HepG2 (cell line): ENCODE results near the gene ANKRD44. TPM values are rescaled to one million over a fixed set of nuclear protein-coding genes. Genes with fewer than 3 reads are reported as not detected.

Experiments
- CEBPG ChIP-seq: IDR thresholded peaks from 2 replicates; pipeline ENCODE4 v1.6.1; 2016
- EHMT2 ChIP-seq: fragments of 200-600 bp; sonication (generic); IDR thresholded peaks from 2 replicates; pipeline ENCODE4 v1.7.0; 2017; ENCODE audit warnings: antibody characterized with exemption, low read depth, low read length, borderline replicate concordance
- ELF3 ChIP-seq: IDR thresholded peaks from 2 replicates; pipeline ENCODE4 v1.6.1; 2016; ENCODE audit warnings: missing genetic modification reagents, missing compliant biosample characterization
- EP300 ChIP-seq, 3 experiments: sonication (generic) in 1 of 3; formaldehyde crosslinking in 1 of 3; IDR thresholded peaks; 2 replicates each; pipeline versions ENCODE4 v1.5.1 to v1.6.1; 2011 to 2020; ENCODE audit warnings: low read depth in 2 of 3, low read length in 2 of 3, borderline replicate concordance in 1 of 3, improper control_type of control experiment in 1 of 3, mild to moderate bottlenecking in 1 of 3, missing genetic modification reagents in 1 of 3, moderate library complexity in 1 of 3
- FOXK1 ChIP-seq: sonication (generic); formaldehyde crosslinking; IDR thresholded peaks from 2 replicates; pipeline ENCODE4 v1.4.0; 2020; ENCODE audit warnings: low read depth, missing genetic modification reagents, borderline replicate concordance
- MIER3 ChIP-seq: IDR thresholded peaks from 2 replicates; pipeline ENCODE4 v1.6.1; 2016; ENCODE audit warnings: missing compliant biosample characterization, borderline replicate concordance
- NFIB ChIP-seq: sonication (generic); formaldehyde crosslinking; IDR thresholded peaks from 2 replicates; pipeline ENCODE4 v1.9.0; 2021; ENCODE audit warnings: missing genetic modification reagents, mild to moderate bottlenecking, borderline replicate concordance
- NFIC ChIP-seq: IDR thresholded peaks from 2 replicates; pipeline ENCODE4 v1.6.1; 2012; ENCODE audit warnings: mild to moderate bottlenecking, low read length, inconsistent platforms
- NKX3-1 ChIP-seq: sonication (generic); formaldehyde crosslinking; IDR thresholded peaks from 2 replicates; pipeline ENCODE4 v1.5.0; 2020; ENCODE audit warnings: missing genetic modification reagents
- RFX3 ChIP-seq: IDR thresholded peaks from 2 replicates; pipeline ENCODE4 v1.6.1; 2016; ENCODE audit warnings: missing biosample characterization, missing genetic modification reagents
- SAP130 ChIP-seq: IDR thresholded peaks from 2 replicates; pipeline ENCODE4 v1.6.1; 2016; ENCODE audit warnings: low read depth
- SP4 ChIP-seq: sonication (generic); formaldehyde crosslinking; IDR thresholded peaks from 2 replicates; pipeline ENCODE4 v1.8.1; 2023; ENCODE audit warnings: mild to moderate bottlenecking, missing genetic modification reagents
- TCF12 ChIP-seq, 2 experiments: fragments of 450-650 bp in 1 of 2; sonication (generic) in 1 of 2; formaldehyde crosslinking in 1 of 2; IDR thresholded peaks; 2 replicates each; pipeline versions ENCODE4 v1.6.1 to v1.8.0; 2017 to 2022; ENCODE audit warnings: antibody characterized with exemption in 1 of 2, mild to moderate bottlenecking in 1 of 2, missing genetic modification reagents in 1 of 2, moderate library complexity in 1 of 2
- ZMAT5 ChIP-seq: sonication (generic); formaldehyde crosslinking; IDR thresholded peaks from 2 replicates; pipeline ENCODE4 v1.5.0; 2020; ENCODE audit warnings: mild to moderate bottlenecking, low read depth, missing genetic modification reagents, borderline replicate concordance
- ZNF512B ChIP-seq: sonication (generic); formaldehyde crosslinking; IDR thresholded peaks from 2 replicates; pipeline ENCODE4 v1.5.1; 2020; ENCODE audit warnings: missing genetic modification reagents, mild to moderate bottlenecking, borderline replicate concordance
- ZNF644 ChIP-seq: IDR thresholded peaks from 2 replicates; pipeline ENCODE4 v1.6.1; 2016; ENCODE audit warnings: low read depth
- ZNF713 ChIP-seq: sonication (generic); formaldehyde crosslinking; IDR thresholded peaks from 2 replicates; pipeline ENCODE4 v1.4.0; 2020; ENCODE audit warnings: mild to moderate bottlenecking, missing genetic modification reagents
- ZNF878 ChIP-seq: sonication (generic); formaldehyde crosslinking; IDR thresholded peaks from 2 replicates; pipeline ENCODE4 v1.8.1; 2023; ENCODE audit warnings: mild to moderate bottlenecking, missing genetic modification reagents, moderate library complexity
- polyA plus RNA-seq, 8 experiments: library from polyadenylated mRNA; depleted of rRNA in 3 of 8; stranded (reverse) in 7 of 8; unstranded in 1 of 8; fragments of >200 nt; fragmentation: Illumina TruSeq in 4 of 8; extraction: Trizol in 4 of 8; gene quantifications; 2 replicates each; pipeline versions ENCODE4 v1.2.1 to v1.2.3, GENCODE V29; 2011 to 2016; ENCODE audit warnings: low read depth in 4 of 8, missing spikeins in 1 of 8, mixed read lengths in 1 of 8; ENCODE audit not compliant: insufficient read depth in 1 of 8
- total RNA-seq, 5 experiments: library from RNA; depleted of rRNA; stranded (reverse); fragments of >200 nt; fragmentation: Illumina TruSeq; extraction: Trizol; gene quantifications; 2 replicates each; pipeline ENCODE4 v1.2.3, GENCODE V29; 2016; ENCODE audit warnings: low read depth in 1 of 5
- TF ChIP-seq, protein P1 (sequence below): sonication (generic); formaldehyde crosslinking; IDR thresholded peaks from 2 replicates; pipeline ENCODE4 v1.4.0; 2020; ENCODE audit warnings: mild to moderate bottlenecking, missing genetic modification reagents
- TF ChIP-seq, protein P2 (sequence below): sonication (generic); formaldehyde crosslinking; IDR thresholded peaks from 2 replicates; pipeline ENCODE4 v1.4.0; 2020; ENCODE audit warnings: missing genetic modification reagents
- TF ChIP-seq, protein P3 (sequence below): fragments of 450-650 bp; IDR thresholded peaks from 2 replicates; pipeline ENCODE4 v1.6.1; 2016

The ANKRD44 gene
- total and polyA plus RNA-seq, 2 of the 13 experiments (the other 11 are each of a cell fraction or from before 2014, with no cell fraction given): 0.04 to 0.11 TPM

- TF ChIP-seq EHMT2 (no peak), ZMAT5 (no peak), SAP130 (CRISPR knock-in tag) (peak; percentile 35; the same call in 1 of the 2 replicates), NFIC (no peak), RFX3 (no peak), ZNF713 (CRISPR knock-in tag) (no peak), EP300 (IDR thresholded peaks at IDR 0.05; ENCODE audit: low read depth in 2 of 2, low read length in 2 of 2) (0 out of 4 replicates have a peak, but pooled peaks of 1 of the 2 experiments have one; percentile 11), EP300 (CRISPR knock-in tag; IDR thresholded peaks at IDR 0.05; ENCODE audit: borderline replicate concordance) (no peak), NKX3-1 (CRISPR knock-in tag) (no peak), ELF3 (CRISPR knock-in tag) (peak; percentile 45; the same call in 1 of the 2 replicates), CEBPG (CRISPR knock-in tag) (peak; percentile 82), MIER3 (CRISPR knock-in tag) (no peak), SP4 (CRISPR knock-in tag) (no peak), TCF12 (IDR thresholded peaks at IDR 0.05) (no peak), TCF12 (CRISPR knock-in tag; IDR thresholded peaks at IDR 0.05) (no peak), ZNF512B (CRISPR knock-in tag) (no peak), NFIB (CRISPR knock-in tag) (no peak), FOXK1 (peak; percentile 65; the same call in 1 of the 2 replicates), ZNF878 (CRISPR knock-in tag) (no peak), ZNF644 (CRISPR knock-in tag) (0 out of 2 replicates have a peak, but pooled peaks have one; percentile 28)
- TF ChIP-seq, protein P1, sequence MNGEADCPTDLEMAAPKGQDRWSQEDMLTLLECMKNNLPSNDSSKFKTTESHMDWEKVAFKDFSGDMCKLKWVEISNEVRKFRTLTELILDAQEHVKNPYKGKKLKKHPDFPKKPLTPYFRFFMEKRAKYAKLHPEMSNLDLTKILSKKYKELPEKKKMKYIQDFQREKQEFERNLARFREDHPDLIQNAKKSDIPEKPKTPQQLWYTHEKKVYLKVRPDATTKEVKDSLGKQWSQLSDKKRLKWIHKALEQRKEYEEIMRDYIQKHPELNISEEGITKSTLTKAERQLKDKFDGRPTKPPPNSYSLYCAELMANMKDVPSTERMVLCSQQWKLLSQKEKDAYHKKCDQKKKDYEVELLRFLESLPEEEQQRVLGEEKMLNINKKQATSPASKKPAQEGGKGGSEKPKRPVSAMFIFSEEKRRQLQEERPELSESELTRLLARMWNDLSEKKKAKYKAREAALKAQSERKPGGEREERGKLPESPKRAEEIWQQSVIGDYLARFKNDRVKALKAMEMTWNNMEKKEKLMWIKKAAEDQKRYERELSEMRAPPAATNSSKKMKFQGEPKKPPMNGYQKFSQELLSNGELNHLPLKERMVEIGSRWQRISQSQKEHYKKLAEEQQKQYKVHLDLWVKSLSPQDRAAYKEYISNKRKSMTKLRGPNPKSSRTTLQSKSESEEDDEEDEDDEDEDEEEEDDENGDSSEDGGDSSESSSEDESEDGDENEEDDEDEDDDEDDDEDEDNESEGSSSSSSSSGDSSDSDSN (CRISPR knock-in tag): no peak
- TF ChIP-seq, protein P2, sequence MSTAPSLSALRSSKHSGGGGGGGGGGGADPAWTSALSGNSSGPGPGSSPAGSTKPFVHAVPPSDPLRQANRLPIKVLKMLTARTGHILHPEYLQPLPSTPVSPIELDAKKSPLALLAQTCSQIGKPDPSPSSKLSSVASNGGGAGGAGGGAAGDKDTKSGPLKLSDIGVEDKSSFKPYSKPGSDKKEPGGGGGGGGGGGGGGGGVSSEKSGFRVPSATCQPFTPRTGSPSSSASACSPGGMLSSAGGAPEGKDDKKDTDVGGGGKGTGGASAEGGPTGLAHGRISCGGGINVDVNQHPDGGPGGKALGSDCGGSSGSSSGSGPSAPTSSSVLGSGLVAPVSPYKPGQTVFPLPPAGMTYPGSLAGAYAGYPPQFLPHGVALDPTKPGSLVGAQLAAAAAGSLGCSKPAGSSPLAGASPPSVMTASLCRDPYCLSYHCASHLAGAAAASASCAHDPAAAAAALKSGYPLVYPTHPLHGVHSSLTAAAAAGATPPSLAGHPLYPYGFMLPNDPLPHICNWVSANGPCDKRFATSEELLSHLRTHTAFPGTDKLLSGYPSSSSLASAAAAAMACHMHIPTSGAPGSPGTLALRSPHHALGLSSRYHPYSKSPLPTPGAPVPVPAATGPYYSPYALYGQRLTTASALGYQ (CRISPR knock-in tag): no peak
- TF ChIP-seq, protein P3, sequence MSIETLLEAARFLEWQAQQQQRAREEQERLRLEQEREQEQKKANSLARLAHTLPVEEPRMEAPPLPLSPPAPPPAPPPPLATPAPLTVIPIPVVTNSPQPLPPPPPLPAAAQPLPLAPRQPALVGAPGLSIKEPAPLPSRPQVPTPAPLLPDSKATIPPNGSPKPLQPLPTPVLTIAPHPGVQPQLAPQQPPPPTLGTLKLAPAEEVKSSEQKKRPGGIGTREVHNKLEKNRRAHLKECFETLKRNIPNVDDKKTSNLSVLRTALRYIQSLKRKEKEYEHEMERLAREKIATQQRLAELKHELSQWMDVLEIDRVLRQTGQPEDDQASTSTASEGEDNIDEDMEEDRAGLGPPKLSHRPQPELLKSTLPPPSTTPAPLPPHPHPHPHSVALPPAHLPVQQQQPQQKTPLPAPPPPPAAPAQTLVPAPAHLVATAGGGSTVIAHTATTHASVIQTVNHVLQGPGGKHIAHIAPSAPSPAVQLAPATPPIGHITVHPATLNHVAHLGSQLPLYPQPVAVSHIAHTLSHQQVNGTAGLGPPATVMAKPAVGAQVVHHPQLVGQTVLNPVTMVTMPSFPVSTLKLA: peak; percentile 43
These were observed 350.7 kb downstream of the ANKRD44 start (continued) for GRCh38 chr2:196959734-196960338.
